GM04503 (cell line): Measurements from ENCODE around the gene ZNF595.
"Not testable (repeated sequence)": the region's sequence is repeated elsewhere in the genome, so short reads cannot be mapped to it uniquely, and the experiment has no call there.

Source experiments
- DNase-seq: peaks from one replicate; pipeline ENCODE4 v3.0.0-alpha.2; 2012; ENCODE audit warnings: low read depth

ZNF595 gene

GRCh38 chr4:52804-53479, at the start of gene ZNF595:
TSS of gene ZNF595 (plus strand) at chr4:53321. CDS start at chr4:53489, 168 bp downstream.
- DNase-seq: not testable (repeated sequence)

GRCh38 chr4:9937-10870, 42.9 kb upstream of the ZNF595 start:
- DNase-seq: not testable (repeated sequence)

GRCh38 chr4:11095-11815, 41.9 kb upstream of the ZNF595 start:
- not testable (repeated sequence) for DNase-seq

GRCh38 chr4:11816-12417, 41.2 kb upstream of the ZNF595 start:
- DNase-seq: not testable (repeated sequence)

- not testable (repeated sequence) for DNase-seq
These were observed 35.0 kb upstream of the ZNF595 start for GRCh38 chr4:18128-18527.

GRCh38 chr4:18589-18988, 34.5 kb upstream of the ZNF595 start:
- DNase-seq: not testable (repeated sequence)

- DNase-seq: not testable (repeated sequence)
These were observed 30.2 kb upstream of the ZNF595 start for GRCh38 chr4:22882-23281.

GRCh38 chr4:24359-24758, 28.8 kb upstream of the ZNF595 start:
- DNase-seq: not testable (repeated sequence)

- not testable (repeated sequence) for DNase-seq
These were observed 25.6 kb upstream of the ZNF595 start for GRCh38 chr4:27501-27900.

GRCh38 chr4:28767-29542, 24.2 kb upstream of the ZNF595 start:
- not testable (repeated sequence) for DNase-seq

GRCh38 chr4:33314-33713, 19.8 kb upstream of the ZNF595 start:
- DNase-seq: not testable (repeated sequence)

GRCh38 chr4:36559-37415, 16.3 kb upstream of the ZNF595 start:
- not testable (repeated sequence) for DNase-seq

GRCh38 chr4:38202-38601, 14.9 kb upstream of the ZNF595 start:
- not testable (repeated sequence) for DNase-seq

GRCh38 chr4:43375-43774, 9.7 kb upstream of the ZNF595 start:
- not testable (repeated sequence) for DNase-seq

- DNase-seq: not testable (repeated sequence)
These were observed 1.9 kb upstream of the ZNF595 start for GRCh38 chr4:51253-51652.

GRCh38 chr4:51655-52277, 1.4 kb upstream of the ZNF595 start:
- not testable (repeated sequence) for DNase-seq

- not testable (repeated sequence) for DNase-seq
These were observed 400 bp downstream of the ZNF595 start for GRCh38 chr4:53521-53920.

GRCh38 chr4:64733-65132, 11.6 kb downstream of the ZNF595 start:
- DNase-seq: not testable (repeated sequence)

- DNase-seq: no peak
These were observed 18.7 kb downstream of the ZNF595 start for GRCh38 chr4:71830-72229.

- no peak for DNase-seq
These were observed 32.8 kb downstream of the ZNF595 start for GRCh38 chr4:85951-86350.
